HCT116 (cell line): ENCODE results near the gene RPTOR. TPM values are rescaled to one million over a fixed set of nuclear protein-coding genes. Genes with fewer than 3 reads are reported as not detected.

Source experiments
- ATAC-seq: fragments of 200-7000 bp; cut with Tn5 transposase; 2 replicates; pipeline ENCODE4 v1.9.1; 2020; ENCODE audit warnings: mild to moderate bottlenecking, moderate library complexity
- BruUV-seq: library from RNA; stranded (reverse); fragments of 400-500 nt; replicated peaks from 2 replicates; lab custom pipeline; 2021; lab: Mats Ljungman, UMichigan
- CTCF ChIA-PET: fragments of 300-600 bp; sonication (Branson Sonifier 250); formaldehyde crosslinking; loops from one replicate; lab custom pipeline; 2021; ENCODE audit warnings: antibody characterized with exemption; lab: Charles Lee
- POLR2A ChIA-PET: fragments of 300-600, 350-600 bp; sonication (Branson Sonifier 250); formaldehyde crosslinking; loops from one replicate; lab custom pipeline; 2021; ENCODE audit warnings: antibody characterized with exemption; lab: Charles Lee
- RAD21 ChIA-PET, 2 experiments: fragments of 300-600 bp; sonication (Branson Sonifier 250); formaldehyde crosslinking; loops; one replicate each; lab custom pipeline; 2023; ENCODE audit warnings: low total read pairs in 2 of 2; ENCODE audit not compliant: uncharacterized antibody in 2 of 2, unreplicated experiment in 2 of 2, low non-redundant PET in 1 of 2; lab: Charles Lee
- DNase-seq: peaks from one replicate; pipeline ENCODE4 v3.0.0-alpha.2; 2010; ENCODE audit warnings: low read depth, low spot score
- H2AFZ ChIP-seq: fragments of 200-600 bp; shearing (Covaris generic), sonication (generic); 2 replicates; pipeline ENCODE4 v1.6.1; 2017; ENCODE audit warnings: low read depth, mixed run types, mixed read lengths, antibody characterized with exemption, low read length; ENCODE audit not compliant: poor library complexity, severe bottlenecking
- H3K27ac ChIP-seq: 2 replicates; pipeline ENCODE4 v1.5.1; 2012; ENCODE audit warnings: low read depth, low read length
- H3K27me3 ChIP-seq: fragments of 200-600 bp; sonication (generic); 2 replicates; pipeline ENCODE4 v1.6.1; 2016; ENCODE audit warnings: mixed run types, low read length, mixed read lengths; ENCODE audit not compliant: insufficient read depth
- H3K36me3 ChIP-seq, 2 experiments: fragments of 200-500 bp in 1 of 2; fragments of 200-600 bp in 1 of 2; sonication (Bioruptor generic) in 1 of 2; sonication (generic) in 1 of 2; 2 replicates each; pipeline versions ENCODE4 v1.5.1 to v1.6.1; 2014 to 2016; ENCODE audit warnings: low read length in 2 of 2, inconsistent platforms in 1 of 2, mixed read lengths in 1 of 2, mixed run types in 1 of 2; ENCODE audit not compliant: insufficient read depth in 2 of 2, control insufficient read depth in 1 of 2
- H3K4me1 ChIP-seq, 2 experiments: fragments of 200-600 bp in 1 of 2; sonication (generic) in 1 of 2; 2 replicates each; pipeline versions ENCODE4 v1.5.1 to v1.6.1; 2012 to 2017; ENCODE audit warnings: low read length in 2 of 2, inconsistent platforms in 1 of 2, mild to moderate bottlenecking in 1 of 2, mixed read lengths in 1 of 2, mixed run types in 1 of 2, moderate library complexity in 1 of 2; ENCODE audit not compliant: insufficient read depth in 2 of 2, control insufficient read depth in 1 of 2
- H3K4me2 ChIP-seq: fragments of 200-600 bp; sonication (generic); 2 replicates; pipeline ENCODE4 v1.6.1; 2017; ENCODE audit warnings: mixed run types, low read length, mixed read lengths
- H3K4me3 ChIP-seq, 2 experiments: fragments of 200-600 bp in 1 of 2; sonication (generic) in 1 of 2; replicated peaks in 1 of 2; 2 replicates each; pipeline ENCODE4 v1.5.1; 2011 to 2016; ENCODE audit warnings: low read length in 2 of 2, control low read depth in 1 of 2, low read depth in 1 of 2, mild to moderate bottlenecking in 1 of 2, mixed read lengths in 1 of 2, mixed run types in 1 of 2
- H3K79me2 ChIP-seq: fragments of 200-600 bp; sonication (generic); 2 replicates; pipeline ENCODE4 v1.6.1; 2017; ENCODE audit warnings: mild to moderate bottlenecking, mixed run types, low read length, moderate library complexity, mixed read lengths; ENCODE audit not compliant: insufficient read depth
- H3K9ac ChIP-seq: fragments of 200-600 bp; sonication (generic); 2 replicates; pipeline ENCODE4 v1.6.1; 2016; ENCODE audit warnings: low read length, mixed read lengths
- H3K9me2 ChIP-seq: fragments of 200-600 bp; sonication (generic), shearing (Covaris generic); 2 replicates; pipeline ENCODE4 v1.6.1; 2017; ENCODE audit warnings: mixed run types, mild to moderate bottlenecking, moderate library complexity; ENCODE audit not compliant: insufficient read depth
- H3K9me3 ChIP-seq, 2 experiments: fragments of 200-500 bp in 1 of 2; fragments of 200-600 bp in 1 of 2; sonication (Bioruptor generic) in 1 of 2; sonication (generic) in 1 of 2; 2 replicates each; pipeline ENCODE4 v1.6.1; 2014 to 2017; ENCODE audit warnings: low read length in 2 of 2, mixed read lengths in 2 of 2, inconsistent platforms in 1 of 2, low read depth in 1 of 2, mild to moderate bottlenecking in 1 of 2, mixed run types in 1 of 2, moderate library complexity in 1 of 2; ENCODE audit not compliant: control insufficient read depth in 1 of 2, insufficient read depth in 1 of 2
- H4K20me1 ChIP-seq: fragments of 200-600 bp; sonication (generic), shearing (Covaris generic); 2 replicates; pipeline ENCODE4 v1.6.1; 2017; ENCODE audit warnings: mixed run types, mild to moderate bottlenecking, moderate library complexity; ENCODE audit not compliant: insufficient read depth
- RAD21 ChIP-seq: IDR thresholded peaks from 2 replicates; pipeline ENCODE4 v1.6.1; 2012; ENCODE audit warnings: low read depth, mild to moderate bottlenecking
- TCF7L2 ChIP-seq: IDR thresholded peaks from 2 replicates; pipeline ENCODE4 v1.7.0; 2011; ENCODE audit warnings: borderline replicate concordance, inconsistent platforms; ENCODE audit not compliant: insufficient read depth, insufficient read length; ENCODE audit errors: extremely low read depth
- YY1 ChIP-seq: IDR thresholded peaks from 2 replicates; pipeline ENCODE4 v1.6.1; 2011; ENCODE audit warnings: low read length, low read depth, moderate library complexity, mild to moderate bottlenecking; ENCODE audit not compliant: insufficient replicate concordance; ENCODE audit errors: extremely low read depth
- ZBTB33 ChIP-seq: IDR thresholded peaks from 2 replicates; pipeline ENCODE4 v1.6.1; 2011; ENCODE audit warnings: mild to moderate bottlenecking, low read length, moderate library complexity; ENCODE audit not compliant: insufficient replicate concordance; ENCODE audit errors: extremely low read depth
- ZFX ChIP-seq: fragments of 450-650 bp; IDR thresholded peaks from 2 replicates; pipeline ENCODE4 v1.6.1; 2017
- intact Hi-C: fragments of 100-400 bp; cut with micrococcal nuclease; formaldehyde crosslinking; loops from 2 replicates; pipeline ENCODE4 v1.10.0; 2022
- total RNA-seq: library from RNA; stranded (reverse); gene quantifications from one replicate; pipeline ENCODE4 v1.2.1, GENCODE V29; 2021; ENCODE audit not compliant: unreplicated experiment
- TF ChIP-seq, protein P1 (sequence below): IDR thresholded peaks from 2 replicates; pipeline ENCODE4 v1.6.1; 2012
- TF ChIP-seq, protein P2 (sequence below), 3 experiments: fragments of 200-600 bp in 1 of 3; sonication (generic) in 1 of 3; IDR thresholded peaks in 2 of 3; conservative IDR thresholded peaks in 1 of 3; 2 replicates each; pipeline ENCODE4 v1.5.1; 2012 to 2017; ENCODE audit warnings: low read depth in 2 of 3, low read length in 2 of 3, antibody characterized with exemption in 1 of 3, borderline replicate concordance in 1 of 3, control low read depth in 1 of 3, mild to moderate bottlenecking in 1 of 3, mixed read lengths in 1 of 3, mixed run types in 1 of 3, moderate library complexity in 1 of 3; ENCODE audit not compliant: insufficient read depth in 1 of 3
- TF ChIP-seq, protein P3 (sequence below): IDR thresholded peaks from 2 replicates; pipeline ENCODE4 v1.6.1; 2012

The RPTOR gene
- total RNA-seq, 1 experiment from 2014 or later = 69.5 TPM

DNA sequence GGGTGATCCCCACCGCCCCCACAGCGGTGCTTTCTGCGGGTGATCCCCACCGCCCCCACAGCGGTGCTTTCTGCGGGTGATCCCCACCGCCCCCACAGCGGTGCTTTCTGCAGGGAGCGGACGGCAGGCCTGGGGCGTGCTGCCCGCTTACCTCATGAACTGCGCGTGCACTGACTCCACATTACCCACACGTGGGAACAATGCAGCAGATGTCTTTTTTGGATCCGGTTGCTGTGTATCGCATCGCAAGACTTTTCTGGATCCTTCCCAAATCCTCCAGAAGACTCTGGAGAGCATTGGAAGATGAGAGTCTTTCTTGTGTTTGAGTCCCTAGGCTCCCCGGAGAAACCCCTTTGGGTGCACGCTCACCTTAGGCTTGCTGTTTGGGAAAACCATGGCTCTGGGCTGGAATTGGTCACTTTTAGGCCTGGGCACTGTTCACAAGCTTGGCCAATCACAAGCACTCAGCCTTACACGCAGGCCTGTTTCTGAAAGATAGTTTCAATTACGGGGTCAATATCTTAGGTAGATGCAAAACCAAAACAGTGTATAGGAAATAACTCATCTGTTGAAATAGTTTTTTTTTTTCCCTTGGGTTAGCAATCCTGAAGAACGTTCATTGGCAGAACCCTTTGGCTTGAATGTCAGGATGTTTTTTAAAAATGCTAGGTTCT is 201.8 kb downstream of the RPTOR start (continued):
- TF ChIP-seq ZBTB33 = no peak
- TF ChIP-seq, all 23 proteins: peak for 0

GRCh38 chr17:80747469-80747868 is 202.8 kb downstream of the RPTOR start:
- POLR2A ChIA-PET = no interaction called here
- RAD21 ChIA-PET = no interaction called here
- no TSS peak for BruUV-seq
- DNase-seq (no peak), ATAC-seq (no peak)
- Histone ChIP-seq H3K4me3 (no peak overlapping the region), H3K4me1 (no peaks in the 10 kb centered on the region), H3K9me2 (no peaks in the 10 kb centered on the region), H3K79me2 (0 out of 2 replicates have a peak, but pooled peaks cover 4% of the 10 kb centered on the region), H3K27me3 (no peaks in the 10 kb centered on the region), H3K27ac (no peak overlapping the region), H4K20me1 (no peaks in the 10 kb centered on the region), H3K4me2 (no peak overlapping the region), H3K36me3 (peaks cover 0 to 2% of the 10 kb centered on the region in 2 experiments; a peak in 1 of 4 replicates), H2AFZ (no peak overlapping the region), H3K9ac (no peak overlapping the region), H3K9me3 (no peaks in the 10 kb centered on the region)
- intact Hi-C loops = no loop called here
- CTCF ChIA-PET = no interaction called here
- TF ChIP-seq RAD21 = no peak

DNA sequence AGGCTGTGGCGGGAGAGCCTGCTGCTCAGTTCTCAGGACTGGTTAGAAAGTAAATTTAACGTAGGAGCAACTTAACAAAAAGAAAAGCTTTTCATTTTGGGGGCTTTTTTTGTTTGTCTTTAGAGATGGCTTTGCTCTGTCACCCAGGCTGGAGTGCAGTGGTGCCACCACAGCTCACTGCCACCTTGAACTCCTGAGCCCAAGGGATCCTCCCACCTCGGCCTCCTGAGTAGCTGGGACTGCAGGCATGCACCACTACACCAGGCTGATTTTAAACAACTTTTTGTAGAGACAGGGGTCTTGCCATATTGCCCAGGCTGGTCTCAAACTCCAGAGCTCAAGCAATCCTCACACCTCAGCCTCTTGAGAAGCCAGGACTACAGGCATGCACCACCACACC is 205.0 kb downstream of the RPTOR start:
- Histone ChIP-seq H3K4me1 (no peaks in the 10 kb centered on the region), H3K27me3 (no peaks in the 10 kb centered on the region), H3K36me3 (peaks cover 2 to 6% of the 10 kb centered on the region in 2 experiments; a peak in 2 of 4 replicates), H3K4me2 (no peak overlapping the region), H3K79me2 (0 out of 2 replicates have a peak, but pooled peaks cover 4% of the 10 kb centered on the region), H4K20me1 (no peaks in the 10 kb centered on the region), H3K4me3 (no peak overlapping the region), H3K9me3 (no peaks in the 10 kb centered on the region), H3K9ac (no peak overlapping the region), H3K9me2 (no peaks in the 10 kb centered on the region), H3K27ac (no peak overlapping the region), H2AFZ (no peak overlapping the region)
- ATAC-seq (no peak), DNase-seq (no peak)
- RAD21 ChIA-PET = no interaction called here
- BruUV-seq = no TSS peak
- TF ChIP-seq, protein P1, sequence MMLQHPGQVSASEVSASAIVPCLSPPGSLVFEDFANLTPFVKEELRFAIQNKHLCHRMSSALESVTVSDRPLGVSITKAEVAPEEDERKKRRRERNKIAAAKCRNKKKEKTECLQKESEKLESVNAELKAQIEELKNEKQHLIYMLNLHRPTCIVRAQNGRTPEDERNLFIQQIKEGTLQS = no peak
- TF ChIP-seq YY1 = no peak
- TF ChIP-seq, protein P2, sequence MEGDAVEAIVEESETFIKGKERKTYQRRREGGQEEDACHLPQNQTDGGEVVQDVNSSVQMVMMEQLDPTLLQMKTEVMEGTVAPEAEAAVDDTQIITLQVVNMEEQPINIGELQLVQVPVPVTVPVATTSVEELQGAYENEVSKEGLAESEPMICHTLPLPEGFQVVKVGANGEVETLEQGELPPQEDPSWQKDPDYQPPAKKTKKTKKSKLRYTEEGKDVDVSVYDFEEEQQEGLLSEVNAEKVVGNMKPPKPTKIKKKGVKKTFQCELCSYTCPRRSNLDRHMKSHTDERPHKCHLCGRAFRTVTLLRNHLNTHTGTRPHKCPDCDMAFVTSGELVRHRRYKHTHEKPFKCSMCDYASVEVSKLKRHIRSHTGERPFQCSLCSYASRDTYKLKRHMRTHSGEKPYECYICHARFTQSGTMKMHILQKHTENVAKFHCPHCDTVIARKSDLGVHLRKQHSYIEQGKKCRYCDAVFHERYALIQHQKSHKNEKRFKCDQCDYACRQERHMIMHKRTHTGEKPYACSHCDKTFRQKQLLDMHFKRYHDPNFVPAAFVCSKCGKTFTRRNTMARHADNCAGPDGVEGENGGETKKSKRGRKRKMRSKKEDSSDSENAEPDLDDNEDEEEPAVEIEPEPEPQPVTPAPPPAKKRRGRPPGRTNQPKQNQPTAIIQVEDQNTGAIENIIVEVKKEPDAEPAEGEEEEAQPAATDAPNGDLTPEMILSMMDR (IDR thresholded peaks at IDR 0.05 in 2 of 3, conservative IDR thresholded peaks at IDR 0.05 in 1 of 3; ENCODE audit: borderline replicate concordance in 1 of 3, insufficient read depth in 1 of 3, low read depth in 2 of 3, low read length in 2 of 3) = no peak
- TF ChIP-seq, protein P3, sequence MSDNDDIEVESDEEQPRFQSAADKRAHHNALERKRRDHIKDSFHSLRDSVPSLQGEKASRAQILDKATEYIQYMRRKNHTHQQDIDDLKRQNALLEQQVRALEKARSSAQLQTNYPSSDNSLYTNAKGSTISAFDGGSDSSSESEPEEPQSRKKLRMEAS = no peak
- TF ChIP-seq TCF7L2 = no peak
- no peak for TF ChIP-seq ZFX
- intact Hi-C loops = no loop called here
- CTCF ChIA-PET = no interaction called here
- POLR2A ChIA-PET = no interaction called here
